Upper lobe of right lung (tissue), 1 donor: Measurements from ENCODE around the gene GLA. TPM values are rescaled to one million over a fixed set of nuclear protein-coding genes. Genes with fewer than 3 reads are reported as not detected.

Experiments
- ATAC-seq: fragments of 200-7000 bp; cut with Tn5 transposase; one replicate; pipeline ENCODE4 v1.9.1; 2020; ENCODE audit warnings: mild to moderate bottlenecking, moderate library complexity
- DNase-seq: peaks from one replicate; pipeline ENCODE4 v3.0.0-alpha.2; 2020
- H3K27ac ChIP-seq: fragments of 200-600 bp; one replicate; pipeline ENCODE4 v1.8.0; 2022
- H3K27me3 ChIP-seq: fragments of 200-600 bp; one replicate; pipeline ENCODE4 v1.8.0; 2022; ENCODE audit warnings: mild to moderate bottlenecking
- H3K36me3 ChIP-seq: fragments of 200-600 bp; one replicate; pipeline ENCODE4 v1.8.0; 2022
- H3K4me1 ChIP-seq: fragments of 200-600 bp; one replicate; pipeline ENCODE4 v1.8.0; 2022
- H3K4me3 ChIP-seq: fragments of 200-600 bp; one replicate; pipeline ENCODE4 v1.8.0; 2022; ENCODE audit warnings: mild to moderate bottlenecking
- H3K9me3 ChIP-seq: fragments of 200-600 bp; one replicate; pipeline ENCODE4 v1.8.0; 2022
- intact Hi-C: fragments of 100-400 bp; cut with DNase I; formaldehyde crosslinking; loops from one replicate; pipeline ENCODE4 v1.11.0; 2022
- total RNA-seq: library from RNA; stranded (reverse); fragmentation: NEBNext Ultra II Directional; extraction: Animal tissue kit (Norgen Biotek cat#: 25700); gene quantifications from one replicate; pipeline ENCODE4 v1.2.1, GENCODE V29; 2021
- TF ChIP-seq, protein P1 (sequence below): fragments of 200-600 bp; IDR thresholded peaks from one replicate; pipeline ENCODE4 v1.8.0; 2022; ENCODE audit warnings: antibody characterized with exemption
- donor health status: DM: no; HTN: yes; CAD: no; lungs with severe emphysema.

The GLA gene
- total RNA-seq, 1 donor from 2014 or later: 46.3 TPM

DNA sequence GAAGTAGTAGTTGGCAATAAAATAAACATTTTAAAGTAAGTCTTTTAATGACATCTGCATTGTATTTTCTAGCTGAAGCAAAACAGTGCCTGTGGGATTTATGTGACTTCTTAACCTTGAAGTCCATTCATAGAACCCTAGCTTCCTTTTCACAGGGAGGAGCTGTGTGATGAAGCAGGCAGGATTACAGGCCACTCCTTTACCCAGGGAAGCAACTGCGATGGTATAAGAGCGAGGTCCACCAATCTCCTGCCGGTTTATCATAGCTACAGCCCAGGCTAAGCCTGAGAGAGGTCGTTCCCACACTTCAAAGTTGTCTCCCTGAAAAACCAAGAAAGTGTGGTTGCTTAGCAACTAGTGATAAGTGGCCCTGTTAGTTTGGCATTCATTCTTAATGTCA, 9.9 kb downstream of the GLA start:
- DNase-seq: no peak
- no peaks in the 10 kb centered on the region for H3K4me1 ChIP-seq
- ATAC-seq: no peak
- H3K36me3 ChIP-seq: peaks cover 19% of the 10 kb centered on the region
- H3K27me3 ChIP-seq: no peaks in the 10 kb centered on the region
- H3K9me3 ChIP-seq: no peaks in the 10 kb centered on the region
- TF ChIP-seq, protein P1, sequence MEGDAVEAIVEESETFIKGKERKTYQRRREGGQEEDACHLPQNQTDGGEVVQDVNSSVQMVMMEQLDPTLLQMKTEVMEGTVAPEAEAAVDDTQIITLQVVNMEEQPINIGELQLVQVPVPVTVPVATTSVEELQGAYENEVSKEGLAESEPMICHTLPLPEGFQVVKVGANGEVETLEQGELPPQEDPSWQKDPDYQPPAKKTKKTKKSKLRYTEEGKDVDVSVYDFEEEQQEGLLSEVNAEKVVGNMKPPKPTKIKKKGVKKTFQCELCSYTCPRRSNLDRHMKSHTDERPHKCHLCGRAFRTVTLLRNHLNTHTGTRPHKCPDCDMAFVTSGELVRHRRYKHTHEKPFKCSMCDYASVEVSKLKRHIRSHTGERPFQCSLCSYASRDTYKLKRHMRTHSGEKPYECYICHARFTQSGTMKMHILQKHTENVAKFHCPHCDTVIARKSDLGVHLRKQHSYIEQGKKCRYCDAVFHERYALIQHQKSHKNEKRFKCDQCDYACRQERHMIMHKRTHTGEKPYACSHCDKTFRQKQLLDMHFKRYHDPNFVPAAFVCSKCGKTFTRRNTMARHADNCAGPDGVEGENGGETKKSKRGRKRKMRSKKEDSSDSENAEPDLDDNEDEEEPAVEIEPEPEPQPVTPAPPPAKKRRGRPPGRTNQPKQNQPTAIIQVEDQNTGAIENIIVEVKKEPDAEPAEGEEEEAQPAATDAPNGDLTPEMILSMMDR: no peak
- intact Hi-C loops: no loop called here
- H3K27ac ChIP-seq: no peak overlapping the region
- H3K4me3 ChIP-seq: no peak overlapping the region

DNA sequence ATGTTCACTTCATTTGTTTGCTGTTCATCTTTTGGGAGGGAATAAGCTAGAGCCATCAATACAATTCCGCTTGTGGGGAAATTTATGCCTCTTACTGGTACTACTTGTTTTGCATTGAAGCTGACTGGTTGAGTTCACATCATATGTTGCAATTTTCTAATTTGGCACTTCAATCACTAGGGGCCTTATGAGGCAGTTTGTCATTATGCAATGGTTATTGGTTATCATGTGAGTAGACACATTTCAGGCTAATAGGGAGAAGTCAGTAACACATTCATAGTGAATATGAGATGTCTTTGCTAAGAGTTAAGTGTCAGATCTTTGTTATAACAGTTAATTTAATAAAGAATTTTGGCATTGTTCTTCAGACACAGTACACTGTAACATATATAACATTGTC, 11.9 kb downstream of the GLA start:
- Histone ChIP-seq H3K36me3 (peaks cover 21% of the 10 kb centered on the region), H3K4me3 (no peak overlapping the region), H3K27me3 (no peaks in the 10 kb centered on the region), H3K4me1 (no peaks in the 10 kb centered on the region), H3K9me3 (no peaks in the 10 kb centered on the region), H3K27ac (no peak overlapping the region)
- TF ChIP-seq, protein P1: no peak
- no peak for DNase-seq
- peak; percentile 45 for ATAC-seq
- intact Hi-C loops: no loop called here

DNA sequence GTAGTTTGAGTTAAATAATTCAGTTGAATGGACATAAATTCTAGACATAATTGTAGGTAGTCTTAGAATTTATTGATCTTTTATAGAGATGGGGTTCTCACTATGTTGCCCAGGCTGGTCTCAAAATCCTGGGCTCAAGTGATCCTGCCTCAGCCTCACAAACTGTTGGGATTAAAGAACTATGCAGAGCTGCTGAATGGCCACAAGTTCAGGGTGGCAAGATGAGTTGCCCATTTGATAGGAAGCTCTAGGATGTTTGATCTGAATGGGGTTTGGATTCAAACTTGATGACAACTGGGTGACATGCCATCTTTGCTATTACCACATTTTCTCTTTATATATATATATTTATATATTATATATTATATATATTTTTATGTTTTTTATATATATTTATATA, 13.4 kb downstream of the GLA start:
- H3K27me3 ChIP-seq: no peaks in the 10 kb centered on the region
- H3K4me3 ChIP-seq: no peak overlapping the region
- no peaks in the 10 kb centered on the region for H3K9me3 ChIP-seq
- DNase-seq (no peak), ATAC-seq (no peak)
- H3K27ac ChIP-seq: no peak overlapping the region
- H3K4me1 ChIP-seq: no peaks in the 10 kb centered on the region
- peaks cover 21% of the 10 kb centered on the region for H3K36me3 ChIP-seq
- intact Hi-C loops: no loop called here
- TF ChIP-seq, protein P1: no peak

DNA sequence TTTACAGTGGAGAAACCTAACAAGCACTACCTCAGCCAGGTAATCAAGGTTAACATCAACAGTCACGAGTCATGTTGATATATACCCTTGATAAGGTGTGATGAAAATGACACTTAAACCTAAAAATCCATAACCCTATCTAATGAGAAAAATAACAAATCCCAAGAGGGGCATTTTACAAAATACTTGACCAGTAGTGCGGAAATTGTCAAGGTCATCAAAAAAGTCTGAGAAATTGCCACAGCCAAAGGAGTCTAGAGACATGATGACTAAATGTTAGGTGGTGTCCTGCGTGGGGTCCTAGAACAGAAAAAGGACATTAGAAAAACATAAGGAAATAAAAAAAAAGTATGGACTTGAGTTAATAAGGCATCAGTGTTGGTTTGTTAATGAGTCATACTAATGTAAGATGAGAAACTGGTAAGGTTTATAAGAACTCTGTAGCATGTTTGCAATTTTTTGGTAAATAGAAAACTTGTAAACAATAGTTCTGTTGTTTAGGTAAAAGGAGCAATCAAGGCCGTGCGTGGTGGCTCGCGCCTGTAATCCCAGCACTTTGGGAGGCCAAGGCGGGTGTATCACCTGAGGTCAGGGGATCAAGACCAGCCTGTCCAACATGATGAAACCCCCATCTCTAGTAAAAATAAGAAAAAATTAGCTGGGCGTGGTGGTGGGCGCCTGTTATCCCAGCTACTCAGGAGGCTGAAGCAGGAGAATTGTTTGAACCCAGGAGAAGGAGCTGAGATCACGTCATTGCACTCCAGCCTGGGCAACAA, 14.0 kb downstream of the GLA start:
- no peak overlapping the region for H3K27ac ChIP-seq
- no peaks in the 10 kb centered on the region for H3K4me1 ChIP-seq
- DNase-seq (no peak), ATAC-seq (no peak)
- H3K4me3 ChIP-seq: no peak overlapping the region
- TF ChIP-seq, protein P1: no peak
- H3K9me3 ChIP-seq: no peaks in the 10 kb centered on the region
- H3K36me3 ChIP-seq: peaks cover 21% of the 10 kb centered on the region
- intact Hi-C loops: no loop called here
- H3K27me3 ChIP-seq: no peaks in the 10 kb centered on the region

DNA sequence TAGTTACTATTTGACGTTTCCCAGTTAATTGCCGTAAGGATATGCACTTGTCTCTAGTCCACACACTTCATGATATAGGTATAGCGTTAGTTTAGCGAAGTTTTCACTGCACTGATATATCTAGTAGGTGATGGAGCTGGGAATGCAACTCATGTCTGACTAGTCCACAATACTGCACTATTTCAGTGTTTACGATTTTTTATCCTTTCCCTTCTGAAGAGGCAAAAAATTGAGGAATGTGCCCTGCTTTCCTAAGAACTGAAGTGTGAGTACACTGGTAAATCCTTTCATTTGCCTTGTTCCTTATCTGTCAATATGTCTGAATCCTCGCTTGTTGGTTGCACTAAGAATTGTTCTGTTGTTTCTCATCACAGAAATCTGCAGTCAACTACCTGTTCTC, 15.9 kb downstream of the GLA start:
- intact Hi-C loops: no loop called here

More for the DNA sequence above, 15.9 kb downstream of the GLA start:
- H3K4me1 ChIP-seq: no peaks in the 10 kb centered on the region
- TF ChIP-seq, protein P1: no peak
- no peaks in the 10 kb centered on the region for H3K27me3 ChIP-seq
- H3K27ac ChIP-seq: peak overlapping the region; percentile 73
- no peak for DNase-seq
- H3K4me3 ChIP-seq: peak overlapping the region; percentile 64
- no peak for ATAC-seq
- peaks cover 21% of the 10 kb centered on the region for H3K36me3 ChIP-seq
- no peaks in the 10 kb centered on the region for H3K9me3 ChIP-seq
